HG03439 (cell line): ENCODE results near the gene ANKFY1.
A peak's percentile ranks its signal among the peaks of the same experiment; 100 is the strongest.
"Not testable (repeated sequence)": the region's sequence is repeated elsewhere in the genome, so short reads cannot be mapped to it uniquely, and the experiment has no call there.

ENCODE experiments used
- ATAC-seq: cut with Tn5 transposase; IDR thresholded peaks from one replicate; pipeline ENCODE4 v1.9.1; 2021; ENCODE audit warnings: mild to moderate bottlenecking, moderate library complexity; ENCODE audit not compliant: unreplicated experiment

ANKFY1 gene

GRCh38 chr17:4157618-4158333, 106.0 kb downstream of the ANKFY1 start:
- no peak for ATAC-seq

- no peak for ATAC-seq
Observed at GRCh38 chr17:4156750-4157381, 106.9 kb downstream of the ANKFY1 start.

- ATAC-seq, result no peak
Observed at GRCh38 chr17:4155980-4156620, 107.7 kb downstream of the ANKFY1 start.

GRCh38 chr17:4154201-4154600, 109.6 kb downstream of the ANKFY1 start:
- no peak for ATAC-seq

GRCh38 chr17:4152471-4152870, 111.3 kb downstream of the ANKFY1 start:
- no peak for ATAC-seq

- no peak for ATAC-seq
Observed at GRCh38 chr17:4150096-4150495, 113.7 kb downstream of the ANKFY1 start.

- ATAC-seq, result no peak
Observed at GRCh38 chr17:4148611-4149308, 115.0 kb downstream of the ANKFY1 start.

GRCh38 chr17:4147751-4148310, 115.9 kb downstream of the ANKFY1 start:
- ATAC-seq, result no peak

- ATAC-seq, result no peak
Observed at GRCh38 chr17:4146641-4147040, 117.1 kb downstream of the ANKFY1 start.

GRCh38 chr17:4144422-4144747, 119.4 kb downstream of the ANKFY1 start:
- ATAC-seq, result no peak

- peak; percentile 66 for ATAC-seq
Observed at GRCh38 chr17:4143563-4144421, 120.0 kb downstream of the ANKFY1 start.

GRCh38 chr17:4142107-4142900, 121.5 kb downstream of the ANKFY1 start:
- ATAC-seq, result peak; percentile 2

- no peak for ATAC-seq
Observed at GRCh38 chr17:4140125-4140524, 123.7 kb downstream of the ANKFY1 start.

- not testable (repeated sequence) for ATAC-seq
Observed at GRCh38 chr17:4138906-4139526, 124.8 kb downstream of the ANKFY1 start.

- no peak for ATAC-seq
Observed at GRCh38 chr17:4136373-4136772, 127.4 kb downstream of the ANKFY1 start.

- no peak for ATAC-seq
Observed at GRCh38 chr17:4135489-4135888, 128.3 kb downstream of the ANKFY1 start.

- no peak for ATAC-seq
Observed at GRCh38 chr17:4134721-4135120, 129.1 kb downstream of the ANKFY1 start.

GRCh38 chr17:4130715-4131114, 133.1 kb downstream of the ANKFY1 start:
- ATAC-seq, result no peak

- ATAC-seq, result no peak
Observed at GRCh38 chr17:4127555-4127954, 136.2 kb downstream of the ANKFY1 start.
